MG63 (cell line): ENCODE results near the gene PSMB10. TPM values are rescaled to one million over a fixed set of nuclear protein-coding genes. Genes with fewer than 3 reads are reported as not detected.
A peak's percentile ranks its signal among the peaks of the same experiment; 100 is the strongest.
"Not testable (repeated sequence)": the region's sequence is repeated elsewhere in the genome, so short reads cannot be mapped to it uniquely, and the experiment has no call there.

Experiments used
- DNase-seq: peaks from one replicate; pipeline ENCODE4 v3.0.0-alpha.2; 2020
- H3K27me3 ChIP-seq: fragments of 250-450 bp; sonication (Bioruptor Pico); 2 replicates; pipeline ENCODE4 v1.5.1; 2020; ENCODE audit warnings: mild to moderate bottlenecking, moderate library complexity
- H3K36me3 ChIP-seq: fragments of 250-450 bp; sonication (Bioruptor Pico); 2 replicates; pipeline ENCODE4 v1.5.1; 2020; ENCODE audit warnings: mild to moderate bottlenecking, moderate library complexity
- H3K4me3 ChIP-seq: fragments of 250-450 bp; sonication (Bioruptor Pico); 2 replicates; pipeline ENCODE4 v1.5.1; 2020; ENCODE audit warnings: mild to moderate bottlenecking, moderate library complexity
- H3K9me3 ChIP-seq: fragments of 250-450 bp; sonication (Bioruptor Pico); 2 replicates; pipeline ENCODE4 v1.5.1; 2020; ENCODE audit warnings: mild to moderate bottlenecking, moderate library complexity
- total RNA-seq: library from RNA; depleted of rRNA; stranded (reverse); fragments of >200 nt; shearing (Covaris generic); gene quantifications from 2 replicates; pipeline ENCODE4 v1.2.3, GENCODE V29; 2014; ENCODE audit warnings: low replicate concordance; rRNA removed

Gene PSMB10
- total RNA-seq: 8.8 and 12.7 TPM in 2 replicates

- DNase-seq: peak; percentile 35
- H3K4me3 ChIP-seq: peak within 1 kb of the TSS; percentile 98
- peaks cover 2% of the 10 kb centered on the region for H3K36me3 ChIP-seq
- H3K9me3 ChIP-seq: no peaks in the 10 kb centered on the region
- H3K27me3 ChIP-seq: no peaks in the 10 kb centered on the region
These were observed at the start of gene PSMB10 for GRCh38 chr16:67936124-67936879. Gene PSMB10 (minus strand): TSS chr16:67936850. CDS start chr16:67936749, 101 bp downstream.

GRCh38 chr16:67982011-67982696 lies 45.5 kb upstream of the PSMB10 start:
- Histone ChIP-seq H3K9me3 (no peaks in the 10 kb centered on the region), H3K36me3 (no peaks in the 10 kb centered on the region), H3K4me3 (no peak overlapping the region), H3K27me3 (no peaks in the 10 kb centered on the region)
- DNase-seq: no peak

- DNase-seq: no peak
- Histone ChIP-seq H3K36me3 (no peaks in the 10 kb centered on the region), H3K4me3 (no peak within 1 kb of the TSS), H3K27me3 (no peaks in the 10 kb centered on the region), H3K9me3 (no peaks in the 10 kb centered on the region)
These were observed 43.5 kb upstream of the PSMB10 start, which contains the start of gene DPEP3 for GRCh38 chr16:67979955-67980678. Gene DPEP3 (minus strand): TSS chr16:67980499. CDS start chr16:67980380, 119 bp downstream.

GRCh38 chr16:67977469-67978227 lies 41.0 kb upstream of the PSMB10 start:
- Histone ChIP-seq H3K27me3 (no peaks in the 10 kb centered on the region), H3K4me3 (no peak overlapping the region), H3K36me3 (no peaks in the 10 kb centered on the region), H3K9me3 (no peaks in the 10 kb centered on the region)
- DNase-seq: no peak

GRCh38 chr16:67977005-67977404 lies 40.4 kb upstream of the PSMB10 start:
- no peaks in the 10 kb centered on the region for H3K9me3 ChIP-seq
- H3K36me3 ChIP-seq: no peaks in the 10 kb centered on the region
- H3K4me3 ChIP-seq: no peak overlapping the region
- H3K27me3 ChIP-seq: no peaks in the 10 kb centered on the region
- no peak for DNase-seq

- Histone ChIP-seq H3K27me3 (no peaks in the 10 kb centered on the region), H3K36me3 (no peaks in the 10 kb centered on the region), H3K4me3 (no peak overlapping the region), H3K9me3 (no peaks in the 10 kb centered on the region)
- DNase-seq: no peak
These were observed 39.6 kb upstream of the PSMB10 start for GRCh38 chr16:67976205-67976604.

GRCh38 chr16:67975321-67976105 lies 38.9 kb upstream of the PSMB10 start:
- no peaks in the 10 kb centered on the region for H3K27me3 ChIP-seq
- DNase-seq: no peak

GRCh38 chr16:67972285-67972684 lies 35.6 kb upstream of the PSMB10 start:
- not testable (repeated sequence) for H3K9me3 ChIP-seq, DNase-seq, H3K36me3 ChIP-seq, H3K27me3 ChIP-seq, H3K4me3 ChIP-seq

More at GRCh38 chr16:67975321-67976105, 38.9 kb upstream of the PSMB10 start:
- H3K9me3 ChIP-seq: no peaks in the 10 kb centered on the region
- H3K4me3 ChIP-seq: no peak overlapping the region
- no peaks in the 10 kb centered on the region for H3K36me3 ChIP-seq

- Histone ChIP-seq H3K36me3 (no peaks in the 10 kb centered on the region), H3K9me3 (no peaks in the 10 kb centered on the region), H3K27me3 (no peaks in the 10 kb centered on the region), H3K4me3 (no peak overlapping the region)
- no peak for DNase-seq
These were observed 34.5 kb upstream of the PSMB10 start for GRCh38 chr16:67971111-67971510.

- no peaks in the 10 kb centered on the region for H3K27me3 ChIP-seq
- no peak overlapping the region for H3K4me3 ChIP-seq
- H3K9me3 ChIP-seq: no peaks in the 10 kb centered on the region
- no peaks in the 10 kb centered on the region for H3K36me3 ChIP-seq
- no peak for DNase-seq
These were observed 32.8 kb upstream of the PSMB10 start for GRCh38 chr16:67969254-67970039.

- peak; percentile 75 for DNase-seq
- peak within 1 kb of the TSS; percentile 64 for H3K4me3 ChIP-seq
- no peaks in the 10 kb centered on the region for H3K36me3 ChIP-seq
- H3K9me3 ChIP-seq: no peaks in the 10 kb centered on the region
- H3K27me3 ChIP-seq: no peaks in the 10 kb centered on the region
These were observed 32.0 kb upstream of the PSMB10 start, which contains the start of gene SLC12A4 for GRCh38 chr16:67968400-67969253. Gene SLC12A4 (minus strand): TSS chr16:67968637. CDS start chr16:67968553, 84 bp downstream.

- no peaks in the 10 kb centered on the region for H3K9me3 ChIP-seq
- H3K27me3 ChIP-seq: no peaks in the 10 kb centered on the region
- DNase-seq: no peak
- H3K4me3 ChIP-seq: peak overlapping the region; percentile 64
- no peaks in the 10 kb centered on the region; the same call in 1 of the 2 replicates for H3K36me3 ChIP-seq
These were observed 31.3 kb upstream of the PSMB10 start for GRCh38 chr16:67967958-67968399.

- DNase-seq: no peak
- H3K4me3 ChIP-seq: peak overlapping the region; percentile 64
These were observed 30.7 kb upstream of the PSMB10 start for GRCh38 chr16:67967183-67967957.

More at GRCh38 chr16:67967183-67967957, 30.7 kb upstream of the PSMB10 start:
- no peaks in the 10 kb centered on the region for H3K9me3 ChIP-seq
- no peaks in the 10 kb centered on the region for H3K27me3 ChIP-seq
- H3K36me3 ChIP-seq: peaks cover 2% of the 10 kb centered on the region
